AG04450 (cell line): ENCODE results near the gene CCDC63. TPM values are rescaled to one million over a fixed set of nuclear protein-coding genes. Genes with fewer than 3 reads are reported as not detected.
"Not testable (repeated sequence)": the region's sequence is repeated elsewhere in the genome, so short reads cannot be mapped to it uniquely, and the experiment has no call there.

ENCODE experiments used
- CTCF ChIA-PET: fragments of 300-600, 350-600 bp; formaldehyde crosslinking; extraction: SDS; loops from one replicate; lab custom pipeline; 2022; ENCODE audit warnings: antibody characterized with exemption, inconsistent platforms; lab: Charles Lee
- POLR2A ChIA-PET: fragments of 350-600 bp; formaldehyde crosslinking; extraction: SDS; loops from one replicate; lab custom pipeline; 2021; ENCODE audit warnings: antibody characterized with exemption, inconsistent platforms; lab: Yijun Ruan, JAX
- DNase-seq: peaks from one replicate; pipeline ENCODE4 v3.0.0-alpha.2; 2011; ENCODE audit warnings: low read depth, low spot score
- H3K27ac ChIP-seq: one replicate; pipeline ENCODE4 v1.5.1; 2012; ENCODE audit warnings: low read depth, low read length, control low read depth
- H3K27me3 ChIP-seq: one replicate; pipeline ENCODE4 v1.6.0; 2012; ENCODE audit warnings: low read length; ENCODE audit not compliant: control insufficient read depth, insufficient read depth
- H3K4me3 ChIP-seq: 2 replicates; pipeline ENCODE4 v1.5.1; 2011; ENCODE audit warnings: mild to moderate bottlenecking, low read depth, low read length, control low read depth
- H3K9me3 ChIP-seq: 2 replicates; pipeline ENCODE4 v1.5.1; 2012; ENCODE audit warnings: low read length; ENCODE audit not compliant: control insufficient read depth, insufficient read depth
- polyA plus RNA-seq: library from polyadenylated mRNA; depleted of rRNA; stranded (reverse); fragments of >200 nt; gene quantifications from 2 replicates; pipeline ENCODE4 v1.2.3, GENCODE V29; 2011
- TF ChIP-seq, protein P1 (sequence below): IDR thresholded peaks from 2 replicates; pipeline ENCODE4 v1.5.1; 2011; ENCODE audit warnings: low read depth, low read length, control low read depth, inconsistent platforms

The CCDC63 gene
- polyA plus RNA-seq, 1 experiment: not detected

DNA sequence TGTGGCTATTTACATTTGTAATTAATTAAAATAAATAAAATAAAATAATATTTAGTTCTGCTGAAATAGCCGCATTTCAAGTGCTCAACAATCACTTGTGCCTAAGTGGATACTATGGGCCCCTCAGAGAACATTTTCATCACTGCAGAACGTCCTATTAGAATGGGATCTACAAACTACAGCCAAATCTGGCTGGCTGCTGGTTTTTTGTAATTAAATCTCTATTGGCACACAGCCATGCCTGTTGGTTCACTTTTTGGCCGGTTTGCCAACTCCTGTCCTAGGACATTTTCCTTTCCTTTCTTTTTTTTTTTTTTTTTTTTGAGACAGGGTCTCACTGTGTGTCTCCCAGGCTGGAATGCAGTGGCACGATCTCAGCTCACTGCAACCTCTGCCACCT lies 9.8 kb downstream of the CCDC63 start:
- H3K4me3 ChIP-seq: no peak overlapping the region
- no peaks in the 10 kb centered on the region for H3K9me3 ChIP-seq
- no peak overlapping the region for H3K27ac ChIP-seq
- peaks cover 2% of the 10 kb centered on the region for H3K27me3 ChIP-seq
- CTCF ChIA-PET: no interaction called here
- TF ChIP-seq, protein P1, sequence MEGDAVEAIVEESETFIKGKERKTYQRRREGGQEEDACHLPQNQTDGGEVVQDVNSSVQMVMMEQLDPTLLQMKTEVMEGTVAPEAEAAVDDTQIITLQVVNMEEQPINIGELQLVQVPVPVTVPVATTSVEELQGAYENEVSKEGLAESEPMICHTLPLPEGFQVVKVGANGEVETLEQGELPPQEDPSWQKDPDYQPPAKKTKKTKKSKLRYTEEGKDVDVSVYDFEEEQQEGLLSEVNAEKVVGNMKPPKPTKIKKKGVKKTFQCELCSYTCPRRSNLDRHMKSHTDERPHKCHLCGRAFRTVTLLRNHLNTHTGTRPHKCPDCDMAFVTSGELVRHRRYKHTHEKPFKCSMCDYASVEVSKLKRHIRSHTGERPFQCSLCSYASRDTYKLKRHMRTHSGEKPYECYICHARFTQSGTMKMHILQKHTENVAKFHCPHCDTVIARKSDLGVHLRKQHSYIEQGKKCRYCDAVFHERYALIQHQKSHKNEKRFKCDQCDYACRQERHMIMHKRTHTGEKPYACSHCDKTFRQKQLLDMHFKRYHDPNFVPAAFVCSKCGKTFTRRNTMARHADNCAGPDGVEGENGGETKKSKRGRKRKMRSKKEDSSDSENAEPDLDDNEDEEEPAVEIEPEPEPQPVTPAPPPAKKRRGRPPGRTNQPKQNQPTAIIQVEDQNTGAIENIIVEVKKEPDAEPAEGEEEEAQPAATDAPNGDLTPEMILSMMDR: no peak
- POLR2A ChIA-PET: no interaction called here
- no peak for DNase-seq

DNA sequence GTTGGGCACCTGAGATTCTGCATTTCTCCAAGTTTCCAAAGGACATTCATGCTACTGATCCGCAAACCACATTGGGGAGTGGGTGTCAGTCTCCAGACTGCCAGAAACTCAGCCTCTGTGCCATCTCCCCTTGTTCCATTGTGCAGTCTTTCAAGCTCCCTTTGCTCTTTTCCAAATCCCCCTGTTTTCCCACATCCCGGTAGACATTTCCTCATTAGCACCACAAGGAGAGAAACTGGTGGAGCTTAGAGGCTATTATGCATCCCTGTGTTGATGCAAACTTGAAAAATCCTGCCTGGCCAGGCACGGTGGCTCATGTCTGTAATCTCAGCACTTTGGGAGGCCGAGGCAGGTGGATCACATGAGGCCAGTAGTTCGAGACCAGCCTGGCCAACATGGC lies 10.7 kb downstream of the CCDC63 start:
- DNase-seq: no peak
- H3K9me3 ChIP-seq: no peaks in the 10 kb centered on the region
- ChIA-PET POLR2A (no interaction called here), CTCF (no interaction called here)
- H3K27ac ChIP-seq: no peak overlapping the region
- H3K27me3 ChIP-seq: peaks cover 2% of the 10 kb centered on the region
- TF ChIP-seq, protein P1: no peak
- H3K4me3 ChIP-seq: no peak overlapping the region

DNA sequence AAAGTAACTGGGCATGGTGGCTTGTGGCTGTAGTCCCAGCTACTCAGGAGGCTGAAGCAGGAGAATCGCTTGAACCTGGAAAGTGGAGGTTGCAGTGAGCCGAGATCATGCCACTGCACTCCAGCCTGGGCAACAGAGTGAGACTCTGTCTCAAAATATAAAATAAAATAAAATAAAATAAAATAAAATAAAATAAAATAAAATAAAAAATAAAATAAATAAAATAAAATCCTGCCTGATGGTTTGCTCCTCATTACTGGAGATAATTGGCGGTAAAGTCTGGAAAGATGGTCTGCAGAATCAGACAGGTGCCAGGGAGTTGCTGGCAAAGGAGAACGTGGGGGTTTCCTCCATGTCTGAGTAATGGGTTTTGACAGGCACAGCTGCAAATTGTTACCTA lies 11.2 kb downstream of the CCDC63 start:
- H3K4me3 ChIP-seq, POLR2A ChIA-PET, DNase-seq, H3K9me3 ChIP-seq, H3K27ac ChIP-seq, CTCF ChIA-PET, H3K27me3 ChIP-seq: not testable (repeated sequence)

DNA sequence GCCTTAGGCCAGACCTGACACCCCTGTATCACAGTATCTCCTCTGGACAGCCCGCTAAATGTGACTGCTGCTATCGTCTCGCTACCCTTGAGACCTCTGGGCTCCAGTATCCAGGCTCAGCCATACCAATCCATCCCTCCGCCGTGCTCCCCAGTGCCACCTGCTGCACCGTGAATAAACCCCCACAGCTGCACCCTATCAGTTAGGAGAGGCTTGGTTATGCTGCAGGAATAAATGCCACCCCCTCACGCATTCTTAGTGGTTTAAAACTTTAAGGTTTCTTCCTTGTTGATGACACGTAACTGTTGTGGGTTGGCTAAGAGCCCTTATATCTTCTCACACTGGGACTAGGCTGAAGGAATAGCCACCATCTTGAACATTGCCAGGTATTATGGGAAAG lies 12.1 kb downstream of the CCDC63 start:
- ChIA-PET POLR2A (no interaction called here), CTCF (no interaction called here)
- no peaks in the 10 kb centered on the region for H3K27me3 ChIP-seq
- no peak overlapping the region for H3K27ac ChIP-seq
- no peak overlapping the region for H3K4me3 ChIP-seq
- TF ChIP-seq, protein P1: no peak
- no peaks in the 10 kb centered on the region for H3K9me3 ChIP-seq
- DNase-seq: no peak

DNA sequence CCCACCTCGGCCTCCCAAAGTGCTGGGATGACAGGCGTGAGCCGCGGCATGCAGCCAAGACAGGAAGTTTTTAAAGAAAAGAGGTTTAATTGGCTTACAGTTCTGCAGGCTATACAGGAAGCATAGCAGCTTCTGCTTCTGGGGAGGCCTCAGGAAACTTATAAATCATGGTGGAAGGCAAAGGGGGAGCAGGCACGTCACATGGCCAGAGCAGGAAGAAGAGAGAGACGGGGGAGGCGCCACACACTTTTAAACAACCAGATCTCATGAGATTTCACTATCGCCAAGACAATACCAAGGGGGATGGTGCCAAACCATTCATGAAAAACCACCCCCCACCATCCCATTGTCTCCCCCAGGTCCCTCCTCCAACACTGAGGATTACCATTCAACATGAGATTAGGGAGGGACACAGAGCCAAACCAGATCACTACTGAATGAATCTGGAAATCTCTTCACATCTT lies 14.1 kb downstream of the CCDC63 start:
- H3K9me3 ChIP-seq: no peaks in the 10 kb centered on the region
- H3K4me3 ChIP-seq: no peak overlapping the region
- no peak overlapping the region for H3K27ac ChIP-seq
- H3K27me3 ChIP-seq: no peaks in the 10 kb centered on the region
- TF ChIP-seq, protein P1: no peak
- POLR2A ChIA-PET: no interaction called here
- CTCF ChIA-PET: no interaction called here
- DNase-seq: no peak

DNA sequence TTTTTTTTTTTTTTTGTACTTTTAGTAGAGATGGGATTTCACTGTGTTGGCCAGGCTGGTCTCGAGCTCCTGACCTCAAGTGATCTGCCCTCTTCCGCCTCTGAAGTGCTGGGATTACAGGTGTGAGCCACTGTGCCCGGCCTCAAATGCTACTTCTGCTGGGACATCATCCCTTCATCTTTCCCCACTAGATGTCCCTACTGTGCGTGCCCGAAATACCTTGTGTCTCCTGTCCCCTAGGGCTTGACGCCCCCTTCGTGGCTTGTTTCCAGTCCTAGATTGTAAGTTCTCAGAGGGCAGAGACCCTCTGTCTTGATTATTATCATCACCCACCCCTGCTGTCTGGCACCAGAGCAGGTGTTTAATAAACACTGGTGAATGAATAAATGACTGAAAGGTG lies 14.9 kb downstream of the CCDC63 start:
- ChIA-PET POLR2A (no interaction called here), CTCF (no interaction called here)

More for the DNA sequence above, 14.9 kb downstream of the CCDC63 start:
- DNase-seq: no peak
- TF ChIP-seq, protein P1: no peak
- Histone ChIP-seq H3K4me3 (no peak overlapping the region), H3K27ac (no peak overlapping the region), H3K9me3 (no peaks in the 10 kb centered on the region), H3K27me3 (no peaks in the 10 kb centered on the region)
